ENCODE measurements around the gene CCDC88A.

- TF ChIP-seq, protein P1, sequence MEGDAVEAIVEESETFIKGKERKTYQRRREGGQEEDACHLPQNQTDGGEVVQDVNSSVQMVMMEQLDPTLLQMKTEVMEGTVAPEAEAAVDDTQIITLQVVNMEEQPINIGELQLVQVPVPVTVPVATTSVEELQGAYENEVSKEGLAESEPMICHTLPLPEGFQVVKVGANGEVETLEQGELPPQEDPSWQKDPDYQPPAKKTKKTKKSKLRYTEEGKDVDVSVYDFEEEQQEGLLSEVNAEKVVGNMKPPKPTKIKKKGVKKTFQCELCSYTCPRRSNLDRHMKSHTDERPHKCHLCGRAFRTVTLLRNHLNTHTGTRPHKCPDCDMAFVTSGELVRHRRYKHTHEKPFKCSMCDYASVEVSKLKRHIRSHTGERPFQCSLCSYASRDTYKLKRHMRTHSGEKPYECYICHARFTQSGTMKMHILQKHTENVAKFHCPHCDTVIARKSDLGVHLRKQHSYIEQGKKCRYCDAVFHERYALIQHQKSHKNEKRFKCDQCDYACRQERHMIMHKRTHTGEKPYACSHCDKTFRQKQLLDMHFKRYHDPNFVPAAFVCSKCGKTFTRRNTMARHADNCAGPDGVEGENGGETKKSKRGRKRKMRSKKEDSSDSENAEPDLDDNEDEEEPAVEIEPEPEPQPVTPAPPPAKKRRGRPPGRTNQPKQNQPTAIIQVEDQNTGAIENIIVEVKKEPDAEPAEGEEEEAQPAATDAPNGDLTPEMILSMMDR (IDR thresholded peaks at IDR 0.05; ENCODE audit: insufficient read depth, low read depth, low read length) = no peak
- TF ChIP-seq EZH2 (IDR thresholded peaks at IDR 0.05; ENCODE audit: insufficient read depth, low read length) = no peak
Measured at GRCh38 chr2:55239656-55240222, 179.9 kb downstream of the CCDC88A start.

Data from astrocyte (in vitro differentiated cells and primary cell).